GM18861 (cell line): Measurements from ENCODE around the gene ARHGEF35.
"Not testable (repeated sequence)": the region's sequence is repeated elsewhere in the genome, so short reads cannot be mapped to it uniquely, and the experiment has no call there.

ENCODE experiments used
- ATAC-seq: cut with Tn5 transposase; IDR thresholded peaks from one replicate; pipeline ENCODE4 v1.9.1; 2021; ENCODE audit not compliant: unreplicated experiment

Gene ARHGEF35

DNA sequence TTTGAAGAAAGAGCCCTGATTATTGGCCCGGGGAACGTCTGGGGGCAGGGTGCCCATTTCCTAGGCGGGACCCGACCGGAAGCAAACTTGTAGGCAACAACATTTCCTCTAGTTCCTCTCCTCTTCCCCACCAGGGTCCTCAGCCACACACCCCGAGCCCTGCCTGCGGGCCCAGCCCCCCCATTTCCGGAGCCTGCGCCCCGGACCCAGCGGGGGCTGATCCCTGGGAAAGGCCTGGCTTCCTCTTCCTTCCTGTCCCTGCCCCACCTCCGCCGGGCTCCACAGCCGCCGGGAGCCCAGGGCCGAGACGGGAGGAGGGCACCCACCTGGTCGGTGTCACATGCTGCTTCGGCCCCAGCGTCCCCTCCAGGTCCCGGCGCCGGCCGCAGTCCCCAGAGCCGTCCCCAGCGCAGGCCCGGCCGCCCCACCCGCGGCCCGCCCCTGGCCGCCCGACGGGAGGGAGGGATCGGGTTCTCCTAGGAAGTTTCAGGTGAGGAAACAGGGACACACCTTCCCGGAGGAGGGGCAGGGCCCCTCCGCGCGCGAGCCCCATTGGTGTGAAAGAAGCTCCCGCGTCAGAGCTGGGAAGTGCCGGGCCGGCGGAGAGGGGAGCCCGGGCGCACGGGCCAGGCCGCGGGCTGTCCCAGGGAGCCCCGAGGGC is at the start of gene ARHGEF35:
TSS of gene ARHGEF35 (minus strand) at position 622 of the 661 bp plus-strand sequence. CDS start 7,450 bp downstream, outside the sequence.
- peak; percentile 69 for ATAC-seq

- ATAC-seq, result not testable (repeated sequence)
These were observed 49.7 kb upstream of the ARHGEF35 start for GRCh38 chr7:144245372-144245771.

- ATAC-seq, result not testable (repeated sequence)
These were observed 43.7 kb upstream of the ARHGEF35 start, which contains the start of gene OR2A42 for GRCh38 chr7:144239365-144239764. TSS of gene OR2A42 (minus strand) at chr7:144239605. CDS start at chr7:144232843, 6,762 bp downstream.

DNA sequence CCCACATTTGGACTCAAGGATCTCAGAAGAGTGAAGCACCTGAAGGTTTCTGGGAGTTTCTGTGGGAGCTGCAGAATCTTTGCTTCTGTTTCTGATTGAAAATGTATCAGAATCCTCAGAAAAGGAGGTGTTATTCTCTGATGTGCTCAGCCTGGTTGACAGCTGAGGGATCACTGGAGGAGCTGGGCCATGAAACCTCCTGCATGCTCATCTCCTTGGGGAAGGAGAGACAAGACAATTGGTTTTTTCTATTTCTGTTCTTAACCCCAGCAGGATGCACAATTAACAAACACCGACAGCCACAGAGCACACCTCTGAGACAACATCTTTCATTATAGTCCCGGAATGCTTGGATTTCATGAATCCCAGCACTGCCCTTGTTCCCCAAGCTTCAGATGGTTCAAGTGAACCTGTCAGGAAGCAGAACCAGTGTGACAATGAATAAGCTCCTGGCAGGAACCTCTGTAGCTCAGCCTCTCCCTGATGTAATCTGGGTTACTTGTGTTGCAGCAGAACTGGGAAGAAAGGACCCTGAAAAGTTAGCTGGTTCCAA is 43.0 kb upstream of the ARHGEF35 start:
- ATAC-seq, result not testable (repeated sequence)

DNA sequence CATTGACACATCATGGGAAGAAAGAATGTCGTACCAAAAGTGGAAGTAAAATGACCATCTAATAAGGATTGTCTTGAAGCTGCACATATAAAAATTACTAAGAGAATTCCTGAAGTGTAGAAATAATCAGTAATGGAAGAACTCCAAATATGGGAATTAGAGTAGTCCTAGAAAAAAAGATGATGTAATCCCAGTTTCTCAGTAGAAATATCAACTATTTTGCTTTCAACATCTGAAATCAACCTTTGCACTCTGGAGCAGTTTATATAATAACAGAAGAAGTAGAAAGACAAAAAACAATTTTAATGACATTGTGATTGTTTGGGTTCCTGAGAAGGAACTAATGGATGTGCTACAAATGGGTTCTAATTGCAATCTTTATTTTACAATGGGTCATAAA is 37.4 kb upstream of the ARHGEF35 start:
- ATAC-seq, result not testable (repeated sequence)

DNA sequence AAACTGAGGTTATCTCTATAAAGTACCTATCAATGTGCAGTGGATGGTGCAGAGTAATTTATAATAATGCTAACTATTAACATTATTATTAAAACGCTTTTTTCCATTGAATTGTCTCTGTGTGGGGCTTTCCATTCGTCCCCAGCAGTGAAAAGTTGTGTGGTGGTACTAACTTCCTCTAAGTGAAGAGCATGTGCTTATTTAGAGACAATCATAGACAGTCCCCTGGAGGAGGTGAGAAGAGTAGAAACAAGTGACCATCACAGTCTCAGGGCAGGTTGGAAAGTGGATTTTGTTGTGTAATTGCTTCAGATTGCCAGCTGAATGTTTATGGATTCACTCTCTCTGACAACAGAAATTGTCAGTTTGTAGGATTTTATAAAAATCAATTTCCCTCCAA is 35.4 kb upstream of the ARHGEF35 start:
- ATAC-seq, result not testable (repeated sequence)

DNA sequence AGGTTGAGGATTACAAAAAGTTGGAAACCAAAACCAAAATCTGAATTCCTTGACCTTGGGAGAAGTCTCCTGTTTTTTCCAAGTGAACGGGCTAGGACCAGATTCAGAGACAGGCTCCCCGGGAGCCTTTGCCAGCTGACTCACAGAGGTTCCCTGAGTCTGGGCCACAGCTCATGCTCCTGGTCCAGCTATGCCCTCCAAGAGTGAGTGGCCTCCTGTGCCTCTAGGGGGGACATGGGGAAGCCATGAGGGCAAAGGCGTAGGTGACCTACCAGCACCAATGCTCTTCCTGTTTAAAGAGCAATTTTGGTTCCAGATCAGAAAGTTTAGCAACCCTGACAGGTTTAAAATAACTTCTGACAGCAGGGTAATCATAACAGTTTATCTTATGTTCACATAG is 33.2 kb upstream of the ARHGEF35 start:
- not testable (repeated sequence) for ATAC-seq

GRCh38 chr7:144226866-144227265 is 31.2 kb upstream of the ARHGEF35 start:
- ATAC-seq, result not testable (repeated sequence)

DNA sequence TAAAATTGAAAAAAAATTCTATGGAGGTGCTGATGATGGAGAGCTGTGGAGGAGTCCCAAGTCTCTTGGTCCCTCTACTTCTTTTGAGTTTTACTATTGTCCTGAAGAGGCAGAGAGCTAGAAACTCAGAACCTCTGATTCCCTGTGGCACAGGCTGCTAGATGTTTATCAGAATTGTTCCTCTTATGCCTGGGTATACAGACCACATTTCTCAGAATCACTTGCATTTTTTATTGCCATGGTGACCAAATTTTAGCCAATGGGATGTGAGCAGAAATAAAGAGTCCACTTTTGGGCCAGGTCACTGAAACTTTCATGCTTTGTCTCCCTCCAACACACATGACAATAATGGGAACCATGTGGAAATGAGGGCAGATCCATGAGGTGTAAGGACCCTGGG is 28.0 kb upstream of the ARHGEF35 start:
- not testable (repeated sequence) for ATAC-seq

DNA sequence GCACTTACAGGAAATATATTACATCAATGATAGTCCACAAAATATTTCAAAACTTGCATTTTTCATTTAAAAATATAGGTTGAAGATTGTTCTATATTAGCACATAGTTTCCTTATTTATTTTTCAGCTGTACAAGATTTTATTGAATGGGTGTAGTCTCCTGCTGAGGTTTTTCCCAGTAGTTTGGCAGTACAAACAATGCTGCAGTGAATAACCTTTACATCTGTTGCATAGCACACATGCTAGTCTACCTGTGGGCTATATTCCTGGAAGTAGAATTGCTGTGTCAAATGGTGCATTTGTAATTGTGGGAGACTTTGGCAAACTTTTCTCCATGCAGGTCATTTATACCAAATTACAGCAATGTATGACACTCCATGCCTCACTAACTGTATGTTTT is 24.9 kb upstream of the ARHGEF35 start:
- not testable (repeated sequence) for ATAC-seq

DNA sequence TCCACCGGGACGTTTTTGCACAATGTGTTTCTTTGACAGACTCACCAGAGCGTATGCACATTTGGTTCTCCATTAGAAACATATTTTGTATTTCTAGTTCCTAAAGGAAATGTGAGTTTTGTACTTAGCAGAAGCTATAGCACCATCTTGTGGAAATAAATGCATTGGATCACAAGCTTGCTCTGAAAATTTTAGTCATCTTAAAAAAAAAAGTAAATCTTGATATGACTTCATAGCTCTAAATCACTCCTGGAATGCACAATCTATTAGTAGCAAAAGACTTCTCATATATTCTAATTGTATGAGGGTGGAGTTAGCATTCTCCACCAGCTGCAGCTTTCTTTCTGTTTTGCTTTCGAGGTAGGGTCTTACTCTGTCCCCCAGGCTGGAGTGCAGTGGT is 23.5 kb upstream of the ARHGEF35 start:
- not testable (repeated sequence) for ATAC-seq

- not testable (repeated sequence) for ATAC-seq
These were observed 22.9 kb upstream of the ARHGEF35 start for GRCh38 chr7:144218581-144218980.

DNA sequence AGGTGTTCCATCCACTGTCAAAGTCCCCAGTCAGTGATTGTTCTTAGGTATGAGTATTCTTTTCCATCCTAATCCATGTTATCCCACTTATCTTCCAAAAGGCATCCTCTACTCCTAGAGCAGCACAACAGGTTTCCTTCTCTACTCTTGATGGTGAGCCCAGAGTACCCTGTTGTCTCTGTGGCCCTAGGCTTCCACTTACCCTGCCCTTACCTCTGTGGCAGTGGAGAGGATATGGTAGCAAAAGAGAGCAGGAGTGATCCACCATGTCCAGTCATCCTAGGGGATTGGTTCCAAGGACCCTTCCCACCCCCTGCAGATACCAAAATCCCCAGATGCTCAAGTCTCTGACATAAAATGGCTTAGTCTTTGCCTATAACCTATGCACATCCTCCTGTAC is 21.6 kb upstream of the ARHGEF35 start:
- not testable (repeated sequence) for ATAC-seq

DNA sequence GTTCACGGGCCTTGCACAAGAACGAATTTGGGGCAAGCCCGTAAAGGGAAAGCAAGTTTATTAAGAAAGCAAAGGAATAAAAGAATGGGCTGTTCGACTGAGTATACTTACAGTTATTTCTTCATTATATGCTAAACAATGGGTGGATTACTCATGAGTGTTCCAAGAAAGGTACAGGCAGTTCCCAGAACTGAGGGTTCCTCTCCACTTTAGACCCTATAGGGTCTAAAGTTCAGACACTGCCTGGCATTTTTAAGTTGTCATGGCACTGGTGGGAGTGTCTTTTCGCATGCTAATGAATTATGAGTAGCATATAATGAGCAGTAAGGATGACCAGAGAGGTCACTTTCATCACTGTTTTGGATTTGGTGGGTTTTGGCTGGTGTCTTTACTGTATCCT is 9.7 kb upstream of the ARHGEF35 start:
- ATAC-seq, result not testable (repeated sequence)

DNA sequence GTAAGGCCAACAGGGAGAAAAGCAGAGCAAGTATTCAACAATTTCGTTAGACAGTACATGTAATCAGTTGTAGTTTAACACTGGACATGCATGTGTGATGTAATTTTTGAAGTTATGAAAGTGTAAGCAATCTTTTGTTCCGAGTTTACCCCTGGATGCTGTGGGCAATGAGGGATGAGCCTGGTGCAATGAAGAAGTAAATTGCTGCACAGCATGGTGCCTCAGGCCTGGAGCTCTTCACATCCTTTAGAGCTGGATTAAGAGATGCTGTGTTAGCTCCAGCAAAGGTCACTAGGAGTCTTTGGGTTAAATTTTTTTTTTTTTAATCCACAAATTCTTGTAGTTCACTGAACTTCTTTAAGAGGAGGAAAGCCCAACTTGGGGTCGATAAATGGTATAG is 7.5 kb upstream of the ARHGEF35 start:
- ATAC-seq, result not testable (repeated sequence)

DNA sequence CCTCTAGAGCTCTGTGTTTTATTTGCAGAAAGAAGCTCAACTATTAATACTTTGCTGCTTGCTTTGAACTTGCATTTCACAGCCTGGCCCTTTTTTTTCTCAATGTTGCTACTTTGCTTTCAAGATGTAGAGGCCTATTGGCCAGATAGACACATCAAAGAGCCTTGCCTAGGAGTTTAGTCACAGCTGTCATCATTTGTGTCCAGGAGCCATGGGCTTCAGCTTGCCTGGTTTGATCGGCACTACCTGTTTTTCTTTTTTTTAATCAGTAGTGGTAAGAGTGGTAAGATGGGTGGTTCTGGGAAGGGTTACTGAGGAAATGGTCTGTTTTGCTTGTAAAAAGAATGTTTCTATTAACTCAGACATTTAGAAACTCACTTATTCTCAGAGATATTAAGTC is 6.3 kb upstream of the ARHGEF35 start:
- peak; percentile 26 for ATAC-seq

GRCh38 chr7:144198934-144199333 is 3.3 kb upstream of the ARHGEF35 start:
- not testable (repeated sequence) for ATAC-seq

DNA sequence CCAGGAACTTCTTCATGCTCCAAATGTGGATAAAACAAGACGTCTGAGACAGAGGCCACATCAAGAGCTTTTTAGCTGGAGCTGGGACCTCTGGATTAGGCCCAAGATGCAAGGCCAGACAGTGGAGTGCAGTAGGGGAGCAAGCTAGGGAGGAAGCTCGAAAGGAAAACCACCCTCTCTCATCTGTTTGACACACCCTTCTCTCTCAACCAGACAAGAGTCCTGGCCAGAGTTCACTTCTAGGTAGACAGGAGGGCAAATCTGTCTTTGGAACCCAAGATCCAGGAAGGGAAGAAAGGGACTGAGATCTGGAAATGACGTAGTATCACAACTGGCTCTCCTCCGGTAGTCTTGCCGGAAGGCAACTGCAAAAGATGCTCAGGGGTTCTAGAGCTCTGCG is 1.2 kb downstream of the ARHGEF35 start:
- not testable (repeated sequence) for ATAC-seq

- not testable (repeated sequence) for ATAC-seq
These were observed 1.9 kb downstream of the ARHGEF35 start for GRCh38 chr7:144193782-144194181.

GRCh38 chr7:144188578-144189171 is 7.0 kb downstream of the ARHGEF35 start:
- ATAC-seq, result not testable (repeated sequence)

- not testable (repeated sequence) for ATAC-seq
These were observed 7.8 kb downstream of the ARHGEF35 start for GRCh38 chr7:144187848-144188247.

- not testable (repeated sequence) for ATAC-seq
These were observed 12.5 kb downstream of the ARHGEF35 start, which contains the start of gene CTAGE4 for GRCh38 chr7:144183166-144183565. TSS of gene CTAGE4 (plus strand) at chr7:144183466. CDS start at chr7:144183504, 38 bp downstream.
